Measurements from ENCODE around the gene RING1.

Gene RING1

DNA sequence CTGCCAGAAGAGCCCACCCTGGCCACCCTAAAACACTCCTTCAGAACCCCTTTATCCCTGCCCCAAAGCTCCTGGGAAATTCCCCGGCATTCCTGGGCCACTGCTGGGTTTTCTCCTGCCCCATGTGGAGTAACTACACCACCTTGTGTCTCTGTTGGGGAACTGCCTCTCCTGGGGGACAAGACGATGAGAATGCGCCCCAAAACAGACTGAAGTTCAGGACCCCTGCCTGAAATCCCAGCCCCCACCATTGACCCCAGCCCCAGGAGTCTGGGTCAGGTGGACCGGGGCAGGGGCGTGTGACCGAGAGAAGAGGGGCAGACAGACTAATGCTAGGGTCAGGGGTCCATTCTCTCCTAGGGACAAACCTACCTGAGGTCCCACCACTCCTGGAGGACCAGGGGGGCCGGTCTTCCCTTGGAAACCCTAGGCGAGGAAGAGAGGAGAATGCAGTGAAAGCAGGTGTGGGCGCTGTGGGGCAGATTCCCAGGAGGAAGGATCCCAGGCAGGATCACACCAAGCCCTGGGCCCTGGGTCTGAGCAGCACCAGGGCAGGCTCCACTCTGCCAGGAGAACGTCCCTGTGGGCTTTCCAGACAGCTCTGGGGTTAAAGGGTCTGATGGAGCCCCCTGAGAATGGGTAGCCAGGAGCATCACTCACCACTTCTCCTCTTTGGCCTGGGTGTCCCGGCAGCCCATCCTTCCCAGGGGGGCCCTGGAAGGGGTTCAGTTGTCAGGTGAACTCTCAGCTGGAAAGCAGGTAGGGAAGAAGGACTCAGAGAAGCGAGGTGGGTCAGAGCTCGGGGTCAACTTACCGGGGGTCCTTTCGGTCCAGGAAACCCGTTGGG, 35.4 kb upstream of the RING1 start:
- no peak for DNase-seq

GRCh38 chr6:33173535-33174180, 34.6 kb upstream of the RING1 start:
- DNase-seq: no peak

DNA sequence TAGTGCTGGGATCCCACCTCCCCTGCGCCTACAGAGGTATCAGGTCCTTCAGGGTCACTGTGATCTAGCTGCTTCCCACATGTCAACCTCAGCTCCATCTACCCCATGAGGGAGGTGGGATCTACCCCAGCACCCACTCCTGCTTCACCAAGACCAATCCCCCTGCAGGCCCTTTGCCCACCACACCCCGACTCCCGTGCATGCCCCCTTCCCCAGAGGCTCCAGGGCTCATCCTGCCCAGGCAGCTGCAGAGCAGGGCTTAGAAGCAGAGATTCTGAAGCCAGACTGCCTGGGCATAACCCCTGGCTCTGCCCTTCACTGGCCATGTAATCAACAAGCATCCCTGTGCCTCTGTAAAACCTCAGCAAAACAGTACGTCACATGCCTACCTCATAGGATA, 33.5 kb upstream of the RING1 start:
- no peak for DNase-seq

DNA sequence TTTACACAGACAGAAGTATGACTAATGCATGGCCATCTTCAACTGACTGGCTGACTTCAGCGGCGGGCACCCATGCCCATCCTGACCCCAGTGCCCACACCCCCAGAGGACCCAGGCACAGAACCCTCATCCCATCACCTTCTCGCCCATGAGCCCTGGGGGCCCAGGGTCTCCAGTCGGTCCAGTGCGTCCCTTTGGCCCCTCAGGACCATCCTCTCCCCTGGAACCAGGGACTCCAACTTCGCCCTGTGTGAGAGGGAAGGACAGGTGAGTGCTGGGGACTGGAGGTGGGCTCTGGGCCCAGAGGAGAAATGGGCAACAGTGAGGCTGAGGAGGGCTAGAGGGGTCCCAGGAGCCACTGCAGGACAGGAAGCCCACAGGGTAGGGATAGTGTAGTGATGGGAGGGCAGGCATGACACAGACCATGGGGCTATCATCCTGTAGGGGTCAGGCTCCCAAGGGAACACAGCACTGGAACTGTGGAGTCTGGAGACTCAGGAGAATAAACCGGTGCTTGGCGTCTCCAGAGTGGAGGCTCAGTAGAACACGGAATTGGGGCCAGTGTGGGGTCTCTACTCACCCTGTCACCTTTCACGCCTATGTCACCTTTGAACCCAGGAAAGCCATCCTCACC, 32.7 kb upstream of the RING1 start:
- no peak for DNase-seq

GRCh38 chr6:33176906-33177305, 31.4 kb upstream of the RING1 start:
- no peak for DNase-seq

DNA sequence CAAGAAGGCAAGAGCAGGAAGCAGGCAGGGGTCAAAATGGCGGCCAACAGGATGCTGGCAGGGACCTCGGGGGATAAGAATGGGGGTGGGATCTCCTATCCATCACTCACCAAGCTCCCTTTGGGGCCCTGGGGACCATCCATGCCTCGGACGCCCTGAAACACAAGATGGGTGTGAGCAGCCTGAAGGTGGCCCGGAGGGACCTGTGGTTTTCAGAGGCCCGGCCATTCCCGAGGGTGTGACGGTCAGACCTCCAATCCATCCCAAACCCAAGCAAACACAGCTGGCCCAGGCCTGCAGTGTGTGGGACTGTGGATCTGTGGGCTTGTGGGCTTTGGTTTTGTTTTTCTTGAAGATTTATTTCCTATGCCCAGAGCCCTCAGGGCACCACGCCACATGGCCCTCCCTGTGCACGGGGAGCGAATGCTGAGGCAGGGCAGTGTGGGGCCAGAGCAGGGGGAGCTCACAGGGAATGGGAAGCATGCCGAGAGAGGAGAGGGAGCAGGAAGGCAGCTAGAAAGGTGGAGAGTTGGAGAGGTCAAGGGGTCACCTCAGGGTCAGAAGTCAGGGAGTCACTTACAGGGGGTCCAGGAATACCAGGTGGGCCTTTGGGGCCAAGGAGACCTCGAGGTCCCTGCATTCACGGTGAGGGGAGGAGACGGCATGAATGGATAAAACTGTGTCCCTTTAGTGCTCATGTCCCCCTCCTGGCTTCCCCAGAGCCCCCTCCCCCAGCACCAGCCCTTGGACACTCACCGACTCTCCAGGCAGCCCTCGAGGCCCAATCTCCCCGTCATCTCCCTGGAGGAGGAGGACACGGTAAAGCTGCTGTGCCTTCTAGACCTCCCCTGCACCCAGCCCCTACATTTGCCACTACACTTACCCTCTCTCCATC, 30.5 kb upstream of the RING1 start:
- no peak for DNase-seq

DNA sequence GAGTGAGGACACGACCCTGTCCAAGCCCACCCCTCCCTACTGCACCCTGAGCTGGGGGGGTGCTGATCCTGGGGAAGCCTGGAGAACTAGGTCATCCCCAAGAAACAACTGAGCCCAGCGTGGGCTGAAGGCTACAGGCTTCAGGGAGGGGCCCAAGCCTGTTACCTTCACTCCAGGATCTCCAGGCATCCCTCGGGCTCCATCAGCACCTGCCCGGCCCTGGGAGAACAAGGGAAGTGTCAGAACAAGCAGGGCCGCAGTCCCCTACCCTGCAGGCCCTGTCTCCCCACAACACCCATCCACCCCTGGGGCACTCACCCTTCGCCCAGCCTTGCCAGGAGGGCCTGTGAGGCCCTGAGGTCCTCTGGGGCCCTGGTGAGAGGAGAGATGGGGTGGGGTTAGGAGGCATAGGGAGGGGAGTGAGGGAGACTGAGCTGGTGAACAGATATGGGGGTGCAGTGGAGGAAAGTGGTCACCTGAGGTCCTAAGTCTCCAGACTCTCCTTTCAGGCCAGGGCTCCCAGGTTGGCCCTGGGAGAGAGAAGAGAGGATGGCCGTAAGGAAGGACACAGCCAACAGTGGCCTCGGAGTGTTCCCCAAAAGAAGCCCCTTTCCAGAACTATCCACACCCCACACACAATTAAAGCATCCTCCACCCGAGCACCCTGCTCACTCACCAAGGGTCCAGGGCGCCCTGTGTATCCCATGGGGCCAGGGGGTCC, 29.4 kb upstream of the RING1 start:
- DNase-seq: no peak

DNA sequence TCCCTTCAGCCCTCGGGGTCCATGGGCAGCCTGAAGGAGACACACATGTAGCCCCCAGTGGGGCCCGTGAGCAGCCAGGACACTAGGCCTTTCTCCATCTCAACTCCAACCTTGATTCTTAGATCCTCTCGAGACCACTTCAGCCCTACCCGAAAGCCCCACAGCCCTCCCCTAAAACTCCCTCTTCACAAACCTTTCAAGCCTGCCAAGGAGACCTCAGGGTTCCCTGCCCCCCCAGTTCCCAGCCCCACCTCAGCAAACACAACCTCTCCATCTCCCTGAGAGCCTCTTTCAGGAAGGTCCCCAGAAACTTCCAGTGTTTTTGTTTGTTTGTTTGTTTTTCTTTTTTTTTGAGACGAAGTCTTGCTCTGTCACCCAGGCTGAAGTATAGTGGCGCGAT, 27.2 kb upstream of the RING1 start:
- DNase-seq: no peak

DNA sequence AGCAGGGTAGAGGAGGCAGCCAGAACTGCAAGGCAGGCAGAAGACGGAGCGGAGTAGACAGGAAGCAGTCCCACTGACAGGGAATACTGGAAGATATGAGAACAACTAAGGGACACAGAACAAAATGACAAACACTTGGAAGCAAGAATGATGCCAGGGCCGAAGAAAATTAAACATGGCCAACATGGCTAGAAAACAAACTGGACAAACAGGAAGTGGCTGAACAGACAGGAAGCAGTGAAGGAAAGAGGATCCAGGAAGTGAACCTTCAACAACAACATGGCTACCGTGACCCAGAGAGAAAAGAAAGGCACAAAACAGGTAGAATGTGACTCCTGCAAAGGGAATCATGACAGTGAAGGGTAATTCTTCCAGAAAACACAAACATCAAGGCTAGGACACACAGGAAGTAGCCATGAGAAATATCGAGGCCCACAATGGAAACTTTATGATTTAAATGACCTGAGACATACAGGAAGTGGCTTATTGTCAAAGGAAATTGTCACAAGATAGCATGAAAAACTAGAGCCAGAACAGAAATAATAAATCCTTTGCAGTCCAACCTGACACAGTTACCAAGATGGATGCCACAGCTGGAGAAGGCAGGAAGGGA, 25.1 kb upstream of the RING1 start:
- no peak for DNase-seq

DNA sequence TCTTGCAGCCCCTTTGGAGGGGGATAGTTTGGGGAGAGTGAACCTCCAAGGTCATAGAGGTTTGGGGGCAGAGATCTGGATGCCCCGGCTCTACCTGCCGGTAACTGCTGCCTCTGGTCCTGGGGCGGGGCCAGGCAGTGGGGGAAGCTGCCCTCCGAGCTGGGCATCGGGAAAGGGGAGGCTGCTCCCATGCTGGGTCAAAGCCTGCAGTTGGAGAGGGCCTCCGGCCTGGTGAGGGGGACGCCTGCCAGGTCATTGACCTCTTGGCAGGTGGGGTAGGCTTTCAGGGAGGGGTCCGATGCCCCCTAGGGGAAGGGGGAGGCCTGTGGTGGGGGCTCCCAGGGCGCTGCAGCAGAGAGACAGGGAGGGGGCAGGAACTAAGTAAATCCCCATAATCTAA, 23.1 kb upstream of the RING1 start:
- no peak for DNase-seq

- no peak for DNase-seq
Observed at GRCh38 chr6:33185654-33186187, 22.6 kb upstream of the RING1 start.

- DNase-seq: no peak
Observed at GRCh38 chr6:33187809-33188208, 20.5 kb upstream of the RING1 start.

DNA sequence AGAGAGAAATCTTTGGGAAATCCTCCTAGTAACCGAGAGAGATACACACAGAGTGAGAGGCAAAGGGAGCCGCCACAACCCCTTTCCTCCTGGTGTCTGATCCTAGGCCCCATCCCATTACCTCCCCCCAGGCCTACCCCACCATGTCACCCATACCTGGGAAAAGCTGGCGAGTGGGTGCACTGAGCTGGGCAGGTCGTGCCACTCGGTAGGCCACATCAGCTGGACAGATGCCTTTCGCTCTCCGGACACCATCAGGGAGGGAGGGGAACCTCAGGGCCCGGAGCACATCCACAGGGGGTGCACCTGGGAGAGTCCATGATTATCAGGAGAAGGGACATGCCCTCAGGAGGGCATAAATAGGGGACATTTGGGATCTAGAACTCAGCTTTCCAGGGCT, 19.1 kb upstream of the RING1 start:
- no peak for DNase-seq

DNA sequence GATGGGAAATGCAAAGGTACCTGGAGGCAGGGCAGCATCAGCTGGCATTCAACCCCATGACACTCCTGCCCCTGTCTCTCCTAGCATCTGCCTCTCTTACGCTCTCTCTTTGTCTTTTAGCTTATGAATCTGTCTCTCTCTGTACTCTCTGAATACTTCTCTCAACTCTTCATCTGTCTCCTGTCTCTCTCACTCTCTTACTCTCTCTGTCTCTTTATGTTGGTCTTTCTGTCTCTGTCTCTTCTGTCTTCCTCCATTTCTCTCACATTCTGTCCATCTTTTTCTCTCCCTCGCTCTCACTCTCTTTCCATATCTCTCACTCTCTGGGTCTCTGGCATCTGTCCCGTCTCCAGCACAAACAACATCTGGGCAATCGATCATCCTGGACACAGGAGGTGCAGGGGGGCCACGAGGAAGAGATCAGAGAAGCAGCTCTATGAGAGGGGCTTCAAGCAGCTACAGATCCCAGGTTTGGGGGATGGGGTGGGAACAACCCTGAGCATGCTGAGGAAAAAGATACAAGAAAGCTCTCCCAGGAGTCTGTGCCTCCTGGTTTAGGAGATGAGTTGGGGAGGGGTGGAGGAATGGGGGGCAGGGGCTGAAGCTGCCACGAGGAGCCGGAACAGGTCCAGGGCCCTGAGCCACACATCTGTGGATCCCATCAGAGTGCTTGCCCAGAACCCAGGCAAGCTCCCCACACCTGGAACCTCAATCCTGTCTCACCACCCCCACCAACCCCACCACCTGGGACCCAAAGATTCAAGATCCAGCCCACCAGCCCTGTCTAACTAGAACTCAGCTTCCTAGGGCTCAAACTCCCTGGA, 18.5 kb upstream of the RING1 start:
- no peak for DNase-seq

GRCh38 chr6:33190504-33191107, 17.7 kb upstream of the RING1 start:
- DNase-seq: no peak

GRCh38 chr6:33191383-33192104, 16.8 kb upstream of the RING1 start:
- DNase-seq: no peak

GRCh38 chr6:33192105-33192646, 16.1 kb upstream of the RING1 start, which contains the start of gene COL11A2:
Gene COL11A2 (minus strand): TSS chr6:33192467. CDS start chr6:33192240, 227 bp downstream.
- no peak for DNase-seq

DNA sequence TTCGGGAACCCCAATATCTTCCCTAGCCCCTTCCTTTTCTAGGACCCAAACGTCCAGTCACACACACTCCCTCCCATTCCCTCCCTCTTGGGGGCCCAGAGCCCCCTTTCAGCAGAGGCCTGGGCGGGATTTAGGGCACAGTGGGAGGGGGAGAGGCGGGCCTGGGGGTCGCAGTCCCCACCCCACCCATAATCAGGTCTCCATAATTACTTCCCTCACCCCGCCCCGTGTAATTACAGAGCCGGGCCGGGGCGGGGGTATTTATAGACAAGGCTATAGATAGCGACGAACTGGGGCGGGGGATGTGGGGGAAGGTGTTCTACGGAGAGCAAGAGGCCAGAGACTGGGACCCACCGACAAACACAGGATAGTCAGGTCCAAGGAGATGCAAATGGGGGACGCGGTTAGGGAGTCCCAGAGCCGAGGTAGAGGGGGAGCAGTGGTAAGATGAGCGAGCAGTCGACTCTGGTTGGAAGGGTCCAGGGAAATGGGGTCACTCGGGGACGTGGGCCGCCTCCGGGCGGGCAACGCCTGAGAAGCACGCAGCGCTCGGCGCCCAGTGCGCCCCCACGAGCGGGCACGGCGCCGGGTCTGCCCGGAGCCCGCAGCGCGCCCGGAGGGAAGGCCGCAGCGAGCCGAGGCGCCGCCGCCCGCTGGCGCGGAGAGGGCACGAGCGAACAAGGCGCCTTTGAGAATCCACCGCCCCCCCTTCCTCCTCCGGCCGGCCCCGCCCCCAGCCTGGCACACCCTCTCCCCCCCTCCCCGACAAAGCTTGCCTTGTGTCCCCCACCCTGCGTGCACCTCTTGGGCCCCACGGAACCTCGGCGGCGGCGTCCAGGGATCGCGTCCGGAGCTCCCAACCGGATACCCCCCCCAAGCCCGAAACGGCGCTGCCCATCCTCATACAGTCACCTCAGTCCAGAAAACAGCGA, 15.4 kb upstream of the RING1 start:
- peak in 1 of 2 donors; percentile 45 for DNase-seq

All from stimulated activated CD4-positive, alpha-beta T cell treated with anti-CD3 and anti-CD28 coated beads, Interleukin-2, amount 100 ng/mL, for 24 hours (primary cell).